ENCODE measurements around the gene FRAS1. TPM values are rescaled to one million over a fixed set of nuclear protein-coding genes. Genes with fewer than 3 reads are reported as not detected.
A peak's percentile ranks its signal among the peaks of the same experiment; 100 is the strongest.
"Not testable (repeated sequence)": the region's sequence is repeated elsewhere in the genome, so short reads cannot be mapped to it uniquely, and the experiment has no call there.

FRAS1 gene
- total RNA-seq, 1 donor from 2014 or later, result not detected

DNA sequence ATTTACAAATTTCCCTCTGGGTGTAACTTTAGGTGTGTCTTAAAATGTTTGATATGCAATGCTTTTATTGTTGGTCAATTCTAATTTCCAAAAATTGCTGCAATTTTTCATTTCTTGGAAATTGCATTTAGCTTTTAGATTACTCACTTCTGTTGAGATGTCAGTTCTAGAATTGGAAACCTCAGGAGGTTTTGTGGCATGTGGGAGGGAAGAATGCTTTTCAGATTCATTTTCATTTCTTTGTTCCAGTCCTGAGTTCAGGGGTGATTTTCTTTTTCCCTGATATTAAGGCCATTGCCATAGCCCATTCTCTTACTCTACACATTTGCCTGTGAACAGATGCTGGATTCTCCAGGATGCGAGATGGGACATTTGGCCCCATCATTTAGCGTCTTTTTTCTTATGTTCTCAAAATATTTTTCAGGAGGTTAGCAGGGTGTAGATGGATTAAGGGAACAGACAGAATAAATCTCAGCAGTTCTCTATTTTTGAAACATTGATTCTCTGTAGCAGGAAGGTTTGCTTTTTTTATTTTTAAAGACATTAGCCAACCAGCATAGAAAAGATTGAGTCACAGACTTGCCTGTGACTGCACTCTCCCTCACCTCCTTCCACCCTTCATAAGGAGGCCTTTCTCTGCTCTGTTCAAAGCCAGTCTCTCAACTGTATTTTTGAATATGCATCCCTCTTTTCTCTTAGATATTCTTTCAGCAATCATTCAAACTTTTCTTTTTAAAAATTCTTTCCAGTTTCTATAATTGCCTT, 256.0 kb downstream of the FRAS1 start:
- intact Hi-C loops (cut with micrococcal nuclease), result loop anchor here (2.0 to 5.0 kb wide), 3 partner anchors 16 to 624 kb away; partner anchors contain the start of gene PAQR3
- Mint-ChIP-seq H3K27ac (no peak overlapping the region), H3K9me3 (peaks cover 4% of the 10 kb centered on the region), H3K4me1 (peaks cover 20% of the 10 kb centered on the region), H3K27me3 (peaks cover 5% of the 10 kb centered on the region), H3K36me3 (ENCODE audit: low read depth) (no peaks in the 10 kb centered on the region), H3K4me3 (peak overlapping the region; percentile 38)
- DNase-seq, result no peak

DNA sequence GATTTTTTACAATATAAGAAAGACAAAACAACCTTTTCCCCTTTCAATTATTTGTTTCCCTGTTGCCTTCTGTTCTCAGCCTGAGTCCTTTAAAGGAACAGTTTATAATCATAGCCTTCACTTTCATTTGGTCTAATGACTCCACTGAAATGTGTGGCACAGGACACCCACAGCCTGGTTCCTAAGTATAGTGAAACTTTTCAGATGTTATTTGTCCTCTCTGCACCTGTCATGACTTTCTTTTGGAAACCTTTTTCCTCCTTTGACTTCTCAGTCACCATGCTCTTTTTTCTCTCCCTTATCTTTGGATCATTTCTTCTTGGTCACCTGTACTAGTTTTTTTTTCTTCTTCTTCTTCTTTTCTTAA, 256.6 kb downstream of the FRAS1 start:
- intact Hi-C loops (cut with micrococcal nuclease), result loop anchor here (2.0 to 5.0 kb wide), 3 partner anchors 17 to 624 kb away; partner anchors contain the start of gene PAQR3

DNA sequence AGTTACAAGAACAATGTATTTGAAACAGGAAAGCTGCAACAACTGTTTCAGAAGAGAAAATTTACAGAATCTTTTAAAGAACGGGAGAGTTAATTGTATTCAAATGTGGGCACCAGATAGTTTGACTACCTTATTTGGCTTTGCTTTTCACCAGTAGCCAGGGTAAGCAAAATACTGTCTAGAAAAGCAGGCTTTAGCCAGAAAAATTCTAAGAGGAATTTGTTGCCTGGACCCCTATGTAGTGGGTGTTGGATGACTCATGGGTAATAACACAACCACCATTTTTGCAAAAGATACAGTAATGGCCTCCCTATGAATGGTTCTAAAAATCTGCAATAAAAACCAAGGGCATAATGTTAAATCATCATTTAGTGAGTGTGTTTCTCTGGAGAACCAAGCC, 261.0 kb downstream of the FRAS1 start:
- peaks cover 4% of the 10 kb centered on the region for H3K9me3 Mint-ChIP-seq
- H3K4me1 Mint-ChIP-seq, result peaks cover 18% of the 10 kb centered on the region
- intact Hi-C loops (cut with micrococcal nuclease), result no loop called here
- DNase-seq, result no peak
- H3K4me3 Mint-ChIP-seq, result no peak overlapping the region
- no peak overlapping the region for H3K27ac Mint-ChIP-seq
- H3K36me3 Mint-ChIP-seq (ENCODE audit: low read depth), result no peaks in the 10 kb centered on the region
- peaks cover 10% of the 10 kb centered on the region for H3K27me3 Mint-ChIP-seq

More for the DNA sequence above, 256.6 kb downstream of the FRAS1 start:
- H3K27ac Mint-ChIP-seq, result peak overlapping the region; percentile 6
- peaks cover 7% of the 10 kb centered on the region for H3K27me3 Mint-ChIP-seq
- no peaks in the 10 kb centered on the region for H3K36me3 Mint-ChIP-seq (ENCODE audit: low read depth)
- peaks cover 20% of the 10 kb centered on the region for H3K4me1 Mint-ChIP-seq
- no peak for DNase-seq
- peaks cover 4% of the 10 kb centered on the region for H3K9me3 Mint-ChIP-seq
- peak overlapping the region; percentile 0 for H3K4me3 Mint-ChIP-seq

DNA sequence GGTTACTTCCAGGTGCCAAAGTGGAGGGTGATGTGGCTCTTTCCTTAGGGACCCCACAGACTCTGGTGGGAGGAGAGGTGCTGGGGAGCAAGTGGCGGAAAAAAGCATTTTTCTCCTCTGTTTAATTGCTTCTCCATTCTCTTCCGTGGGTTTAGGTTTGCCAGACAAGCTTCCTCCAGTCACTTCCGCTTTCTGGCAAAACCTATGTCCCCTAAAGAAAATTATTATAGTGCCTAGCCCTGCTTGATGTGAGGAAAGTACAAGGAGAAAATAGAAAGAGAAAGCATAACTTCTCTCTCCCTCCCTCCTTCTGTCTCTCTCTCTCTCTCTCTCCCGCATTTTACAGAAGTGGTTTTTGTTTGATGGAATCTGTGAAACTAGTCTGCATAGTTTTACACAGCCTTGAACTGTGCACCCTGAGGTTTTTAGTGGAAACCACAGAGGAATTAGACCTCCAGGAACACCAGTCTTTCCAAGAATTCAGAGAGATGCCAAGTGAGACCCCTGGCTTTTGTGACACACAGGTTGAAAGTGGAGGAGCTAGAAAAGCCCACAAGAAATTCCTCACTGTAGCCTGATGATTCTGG, 263.3 kb downstream of the FRAS1 start:
- H3K36me3 Mint-ChIP-seq (ENCODE audit: low read depth), result no peaks in the 10 kb centered on the region
- intact Hi-C loops (cut with micrococcal nuclease), result loop anchor here (10.0 kb wide), 1 partner anchor 544 kb away; no protein-coding TSS in a partner anchor
- no peak overlapping the region for H3K27ac Mint-ChIP-seq
- H3K4me1 Mint-ChIP-seq, result peaks cover 6% of the 10 kb centered on the region
- H3K4me3 Mint-ChIP-seq, result peak overlapping the region; percentile 1
- DNase-seq, result peak; percentile 51
- peaks cover 4% of the 10 kb centered on the region for H3K9me3 Mint-ChIP-seq
- peaks cover 17% of the 10 kb centered on the region for H3K27me3 Mint-ChIP-seq

DNA sequence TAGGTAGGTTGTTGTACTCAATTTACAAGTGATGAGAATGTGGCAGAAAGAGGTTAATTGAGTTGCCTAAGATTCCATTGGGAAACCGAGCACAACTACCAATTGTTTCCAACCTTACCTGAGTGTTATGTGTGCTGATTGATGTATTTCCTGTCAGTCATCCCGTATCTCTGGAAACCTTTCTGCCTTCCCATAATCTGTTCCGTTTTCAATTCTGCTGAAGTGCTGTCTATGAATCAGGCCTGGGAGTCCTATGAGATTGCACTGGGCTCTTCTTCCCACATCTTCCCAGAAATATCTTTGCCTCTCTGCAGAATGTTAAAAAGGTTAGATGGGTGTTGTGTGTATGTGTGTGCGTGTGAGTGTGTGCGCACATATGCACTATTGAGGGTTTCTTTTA, 264.9 kb downstream of the FRAS1 start:
- intact Hi-C loops (cut with micrococcal nuclease), result loop anchor here (10.0 kb wide), 1 partner anchor 543 kb away; no protein-coding TSS in a partner anchor
- peaks cover 33% of the 10 kb centered on the region for H3K27me3 Mint-ChIP-seq
- peaks cover 6% of the 10 kb centered on the region for H3K4me1 Mint-ChIP-seq

DNA sequence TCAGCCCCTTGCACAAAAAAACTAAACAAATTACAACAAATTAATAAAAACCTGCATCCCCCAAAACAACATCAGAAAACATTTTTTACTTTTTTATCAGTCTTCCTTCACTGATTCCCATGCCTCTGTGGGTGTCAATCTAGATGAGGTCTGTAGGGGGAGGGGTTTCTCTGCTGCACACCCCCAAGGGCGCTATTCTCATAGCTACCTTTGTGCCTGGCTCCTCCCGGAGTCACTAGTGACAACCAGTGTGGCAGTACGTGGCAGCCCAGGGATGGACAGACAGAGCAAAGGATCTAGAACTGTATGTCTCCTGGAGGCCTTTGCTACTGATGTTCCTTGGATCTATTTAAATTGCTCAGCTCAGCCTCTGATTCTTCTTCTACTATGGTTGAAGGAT, 266.3 kb downstream of the FRAS1 start:
- DNase-seq, result no peak
- Mint-ChIP-seq H3K4me3 (no peak overlapping the region), H3K9me3 (no peaks in the 10 kb centered on the region), H3K4me1 (peaks cover 6% of the 10 kb centered on the region), H3K27ac (no peak overlapping the region), H3K27me3 (peaks cover 38% of the 10 kb centered on the region), H3K36me3 (ENCODE audit: low read depth) (no peaks in the 10 kb centered on the region)
- intact Hi-C loops (cut with micrococcal nuclease), result loop anchor here (10.0 kb wide), 1 partner anchor 541 kb away; no protein-coding TSS in a partner anchor

More for the DNA sequence above, 264.9 kb downstream of the FRAS1 start:
- DNase-seq, result no peak
- Mint-ChIP-seq H3K4me3 (no peak overlapping the region), H3K27ac (no peak overlapping the region), H3K36me3 (ENCODE audit: low read depth) (no peaks in the 10 kb centered on the region), H3K9me3 (no peaks in the 10 kb centered on the region)

DNA sequence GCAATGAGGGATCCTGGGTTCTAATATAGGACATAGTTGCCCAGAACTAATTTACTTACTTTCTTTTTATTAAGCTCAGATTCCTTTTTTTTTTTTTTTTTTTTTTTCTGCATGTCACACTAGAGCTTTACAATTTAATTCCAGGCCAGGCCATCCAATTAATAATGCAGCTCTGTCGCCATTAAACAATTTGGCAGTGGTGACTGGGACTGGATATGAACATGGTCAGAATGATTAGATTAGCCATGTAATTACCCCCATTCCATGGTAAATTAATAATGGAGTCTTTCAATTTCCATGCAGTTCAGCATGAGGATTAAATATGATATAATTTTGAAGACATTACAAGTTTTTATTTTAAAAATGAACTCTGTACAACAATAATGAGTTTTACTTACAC, 267.5 kb downstream of the FRAS1 start:
- no peak overlapping the region for H3K27ac Mint-ChIP-seq
- no peak for DNase-seq
- H3K36me3 Mint-ChIP-seq (ENCODE audit: low read depth), result no peaks in the 10 kb centered on the region
- peaks cover 34% of the 10 kb centered on the region for H3K27me3 Mint-ChIP-seq
- no peak overlapping the region for H3K4me3 Mint-ChIP-seq
- peaks cover 6% of the 10 kb centered on the region for H3K4me1 Mint-ChIP-seq
- no peaks in the 10 kb centered on the region for H3K9me3 Mint-ChIP-seq
- intact Hi-C loops (cut with micrococcal nuclease), result loop anchor here (10.0 kb wide), 1 partner anchor 540 kb away; no protein-coding TSS in a partner anchor

DNA sequence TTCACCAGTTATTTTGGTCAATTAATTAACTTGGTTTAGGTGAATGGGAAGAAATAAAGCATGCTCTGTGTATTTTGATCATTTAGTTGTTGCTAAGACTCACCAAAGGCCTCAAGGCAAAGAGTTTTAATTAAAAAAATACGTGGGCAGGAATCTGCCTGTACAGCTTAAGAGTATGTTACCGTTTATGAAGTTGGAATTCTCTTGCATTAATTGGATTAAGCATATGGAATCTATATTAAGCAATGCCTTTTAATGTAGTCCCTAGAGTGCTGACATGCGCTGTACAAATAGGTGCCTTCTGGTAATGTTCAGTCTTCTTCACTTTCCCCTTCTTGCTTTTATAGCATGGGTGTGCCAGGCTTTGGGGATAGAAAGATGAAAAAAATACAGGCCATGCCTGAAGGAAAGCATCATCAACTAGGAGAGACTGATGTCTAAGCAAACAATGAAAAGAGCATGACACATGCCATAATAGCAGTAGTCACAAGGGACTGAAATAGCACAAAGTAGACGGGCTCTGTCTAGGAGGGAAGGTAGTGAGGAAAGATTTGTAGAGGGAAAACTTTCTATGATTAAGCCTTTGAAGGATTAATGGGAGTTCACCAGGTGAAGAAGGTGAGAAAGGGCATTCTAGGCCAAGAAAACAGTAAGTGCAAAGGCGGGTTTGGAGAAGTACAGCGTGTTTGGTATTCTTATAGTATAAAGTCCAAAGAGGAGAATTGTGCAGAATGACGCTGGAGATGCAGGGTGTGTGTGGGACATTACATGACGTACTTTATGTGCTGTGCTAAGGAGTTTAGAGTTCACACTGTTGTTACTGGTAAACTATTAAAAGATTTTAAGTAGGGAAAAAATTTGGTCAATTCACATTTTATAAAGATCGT, 268.4 kb downstream of the FRAS1 start:
- Mint-ChIP-seq H3K4me3 (no peak overlapping the region), H3K4me1 (peaks cover 3% of the 10 kb centered on the region), H3K27me3 (peaks cover 34% of the 10 kb centered on the region), H3K36me3 (ENCODE audit: low read depth) (no peaks in the 10 kb centered on the region), H3K9me3 (no peaks in the 10 kb centered on the region), H3K27ac (no peak overlapping the region)
- no peak for DNase-seq
- intact Hi-C loops (cut with micrococcal nuclease), result loop anchor here (10.0 kb wide), 1 partner anchor 539 kb away; no protein-coding TSS in a partner anchor

DNA sequence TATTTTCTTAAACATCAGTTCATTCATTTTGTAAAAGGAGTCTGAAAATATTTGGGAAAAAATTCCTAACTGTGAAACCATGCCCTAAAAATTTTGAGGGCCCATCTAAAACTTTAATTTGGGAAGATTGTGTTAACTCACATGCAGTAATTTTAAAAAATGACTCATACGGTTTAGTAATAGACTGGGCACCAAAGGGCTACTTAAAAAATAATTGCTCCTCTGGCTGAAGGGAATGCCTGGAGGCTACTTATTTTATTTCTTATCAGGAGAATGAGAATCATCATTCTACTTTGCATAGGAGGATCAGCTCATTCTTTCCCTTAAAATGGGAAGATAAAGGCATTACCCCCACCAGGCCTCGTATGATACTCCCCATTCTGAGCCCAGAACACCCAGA, 271.5 kb downstream of the FRAS1 start:
- H3K9me3 Mint-ChIP-seq; H3K4me1 Mint-ChIP-seq; H3K36me3 Mint-ChIP-seq (ENCODE audit: low read depth); H3K27ac Mint-ChIP-seq; H3K4me3 Mint-ChIP-seq; DNase-seq: not testable (repeated sequence)
- intact Hi-C loops (cut with micrococcal nuclease), result loop anchor here (10.0 kb wide), 1 partner anchor 536 kb away; no protein-coding TSS in a partner anchor
- peaks cover 30% of the 10 kb centered on the region for H3K27me3 Mint-ChIP-seq

DNA sequence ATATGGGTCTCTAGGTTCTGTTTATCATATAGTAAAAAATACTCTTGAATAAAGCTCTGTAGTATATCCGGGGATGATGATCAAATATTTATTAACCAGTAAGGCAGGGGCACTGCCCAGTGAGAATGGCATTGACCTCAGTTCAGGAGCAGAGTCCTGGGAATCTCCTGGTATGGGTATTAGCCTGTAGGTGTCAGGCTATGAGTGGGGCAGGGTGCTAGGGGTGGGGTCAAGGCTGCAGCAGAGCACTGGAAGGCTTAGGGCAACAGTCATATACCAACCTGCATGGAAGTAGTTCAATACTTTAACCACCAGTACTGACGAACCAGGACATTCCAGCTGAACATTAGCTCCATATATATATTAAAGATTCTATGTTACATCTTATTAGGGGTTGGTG, 274.1 kb downstream of the FRAS1 start:
- Mint-ChIP-seq H3K4me1 (no peaks in the 10 kb centered on the region), H3K27me3 (peaks cover 28% of the 10 kb centered on the region), H3K4me3 (no peak overlapping the region), H3K27ac (no peak overlapping the region), H3K9me3 (no peaks in the 10 kb centered on the region), H3K36me3 (ENCODE audit: low read depth) (no peaks in the 10 kb centered on the region)
- DNase-seq, result no peak
- intact Hi-C loops (cut with micrococcal nuclease), result no loop called here

DNA sequence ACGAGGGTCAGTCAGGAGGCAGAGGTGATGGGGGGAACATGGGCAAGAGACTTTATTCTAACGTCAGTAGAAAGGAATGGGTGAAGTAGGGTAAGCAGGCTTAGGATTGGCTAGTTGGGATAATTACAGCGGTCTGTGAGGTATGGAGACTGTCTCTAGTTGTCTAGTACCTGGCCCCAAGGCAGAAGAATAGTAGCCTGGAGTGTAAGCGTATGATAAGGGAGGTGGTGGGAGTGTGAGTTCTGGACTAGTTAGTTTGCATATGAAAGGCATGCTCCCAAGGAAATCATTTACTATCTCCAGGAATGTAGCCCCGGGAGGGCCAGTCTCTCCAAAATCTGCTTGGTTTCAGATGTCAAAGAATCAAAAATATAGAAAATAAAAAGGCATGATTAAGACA, 274.8 kb downstream of the FRAS1 start:
- Mint-ChIP-seq H3K4me3 (no peak overlapping the region), H3K27me3 (peaks cover 21% of the 10 kb centered on the region), H3K36me3 (ENCODE audit: low read depth) (no peaks in the 10 kb centered on the region), H3K27ac (no peak overlapping the region), H3K4me1 (no peaks in the 10 kb centered on the region), H3K9me3 (no peaks in the 10 kb centered on the region)
- no peak for DNase-seq
- intact Hi-C loops (cut with micrococcal nuclease), result no loop called here

DNA sequence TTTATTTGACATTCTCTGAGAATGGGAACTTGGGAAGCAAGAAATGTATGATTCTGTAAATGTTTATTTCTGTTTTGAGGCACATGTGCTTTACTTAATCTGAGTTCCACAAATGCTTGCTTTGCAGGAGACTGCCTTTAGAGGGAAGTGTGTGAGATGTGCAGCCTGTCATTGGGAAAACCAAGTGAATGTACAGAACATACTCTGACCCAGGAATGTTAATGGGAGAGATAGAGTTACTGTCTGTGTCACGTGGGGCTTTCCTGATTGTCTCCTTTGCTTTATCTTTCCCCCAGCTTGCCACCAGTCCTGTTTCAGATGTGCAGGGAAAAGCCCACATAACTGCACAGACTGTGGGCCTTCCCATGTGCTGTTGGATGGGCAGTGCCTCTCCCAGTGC, 275.9 kb downstream of the FRAS1 start:
- Mint-ChIP-seq H3K4me1 (no peaks in the 10 kb centered on the region), H3K36me3 (ENCODE audit: low read depth) (no peaks in the 10 kb centered on the region), H3K4me3 (no peak overlapping the region), H3K27ac (no peak overlapping the region), H3K27me3 (peaks cover 17% of the 10 kb centered on the region), H3K9me3 (no peaks in the 10 kb centered on the region)
- no peak for DNase-seq
- intact Hi-C loops (cut with micrococcal nuclease), result no loop called here

DNA sequence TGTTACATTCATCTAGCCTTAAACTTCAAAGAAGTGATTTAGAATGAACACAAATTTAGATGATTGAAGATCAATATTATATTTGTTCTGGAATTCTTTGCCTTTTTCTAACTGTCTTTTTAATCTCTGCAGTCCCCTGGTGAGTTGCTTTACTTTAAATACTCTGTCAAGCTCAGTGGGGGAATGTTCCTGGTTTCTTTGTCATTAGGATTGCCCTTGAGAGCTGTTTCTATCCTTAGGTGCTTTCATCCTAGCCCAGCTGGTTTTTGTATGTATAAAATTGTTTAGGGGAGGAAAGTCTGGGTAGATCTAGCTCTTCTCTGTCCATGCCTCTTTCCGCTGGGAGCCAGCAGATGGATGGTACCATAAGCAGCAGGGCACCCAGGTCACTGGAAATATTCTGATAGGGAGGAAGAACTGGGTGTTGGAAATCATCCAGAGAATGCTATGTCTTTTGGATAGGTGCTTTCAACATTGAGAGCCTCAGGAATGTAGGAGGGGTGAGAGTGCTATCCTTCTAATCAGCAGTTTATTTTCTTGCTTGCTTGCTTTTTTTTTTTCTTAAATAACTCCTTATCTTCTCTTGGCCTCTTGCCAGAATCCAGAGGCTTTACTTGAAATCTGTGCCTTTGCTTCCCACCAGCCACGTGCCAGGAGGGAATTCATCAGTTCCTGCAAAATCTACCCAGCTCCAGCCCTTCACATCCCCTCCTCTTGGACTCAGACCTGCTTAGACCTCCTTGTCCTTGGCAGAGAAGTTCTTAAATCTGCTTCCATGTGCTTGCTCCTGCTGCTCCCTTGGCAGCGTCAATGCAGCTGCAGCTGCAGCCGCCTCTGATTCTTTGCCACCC, 279.2 kb downstream of the FRAS1 start:
- intact Hi-C loops (cut with micrococcal nuclease), result no loop called here
- H3K27me3 Mint-ChIP-seq, result peaks cover 23% of the 10 kb centered on the region
- DNase-seq, result no peak
- no peaks in the 10 kb centered on the region for H3K36me3 Mint-ChIP-seq (ENCODE audit: low read depth)
- H3K4me1 Mint-ChIP-seq, result no peaks in the 10 kb centered on the region
- H3K9me3 Mint-ChIP-seq, result no peaks in the 10 kb centered on the region
- no peak overlapping the region for H3K4me3 Mint-ChIP-seq
- H3K27ac Mint-ChIP-seq, result no peak overlapping the region
